PC-9 (cell line): Measurements from ENCODE around the gene TCP11L2.

ENCODE experiments used
- CTCF ChIP-seq: fragments of 200-600 bp; sonication (generic); conservative IDR thresholded peaks from 2 replicates; pipeline ENCODE4 v1.6.1; 2017; ENCODE audit warnings: mixed run types, antibody characterized with exemption, mild to moderate bottlenecking, moderate library complexity
- EZH2 ChIP-seq: fragments of 200-600 bp; sonication (generic); IDR thresholded peaks from 2 replicates; pipeline ENCODE4 v1.8.0; 2017; ENCODE audit warnings: antibody characterized with exemption, low read depth

GRCh38 chr12:106258226-106258625 lies 44.3 kb upstream of the TCP11L2 start:
- TF ChIP-seq CTCF (no peak), EZH2 (no peak)
